RWPE2 (cell line): Measurements from ENCODE around the gene FAXDC2.
"Not testable (repeated sequence)": the region's sequence is repeated elsewhere in the genome, so short reads cannot be mapped to it uniquely, and the experiment has no call there.

ENCODE experiments used
- ATAC-seq: fragments of 200-7000 bp; cut with Tn5 transposase; 3 replicates; pipeline ENCODE4 v1.9.1; 2021; ENCODE audit warnings: low read depth
- DNase-seq: peaks from one replicate; pipeline ENCODE4 v3.0.0-alpha.2; 2020; ENCODE audit warnings: low spot score
- H3K27ac ChIP-seq: fragments of 450-650 bp; 2 replicates; pipeline ENCODE4 v1.5.1; 2017; ENCODE audit warnings: mild to moderate bottlenecking; ENCODE audit not compliant: poor library complexity, severe bottlenecking
- H3K27me3 ChIP-seq: fragments of 250-450 bp; sonication (Bioruptor Pico); 2 replicates; pipeline ENCODE4 v1.5.1; 2021; ENCODE audit warnings: mild to moderate bottlenecking, moderate library complexity; ENCODE audit not compliant: insufficient read depth, poor library complexity, severe bottlenecking
- H3K36me3 ChIP-seq: fragments of 250-450 bp; sonication (Bioruptor Pico); 2 replicates; pipeline ENCODE4 v1.5.1; 2020; ENCODE audit warnings: low read depth, mild to moderate bottlenecking, moderate library complexity
- H3K4me1 ChIP-seq: fragments of 250-450 bp; sonication (Bioruptor Pico); 2 replicates; pipeline ENCODE4 v1.5.1; 2021; ENCODE audit warnings: mild to moderate bottlenecking, moderate library complexity; ENCODE audit not compliant: insufficient read depth, poor library complexity, severe bottlenecking
- H3K4me3 ChIP-seq: fragments of 250-450 bp; sonication (Bioruptor Pico); 2 replicates; pipeline ENCODE4 v1.5.1; 2021; ENCODE audit warnings: mild to moderate bottlenecking, moderate library complexity; ENCODE audit not compliant: severe bottlenecking
- H3K9me3 ChIP-seq: fragments of 250-450 bp; sonication (Bioruptor Pico); 2 replicates; pipeline ENCODE4 v1.5.1; 2021; ENCODE audit warnings: mild to moderate bottlenecking, moderate library complexity; ENCODE audit not compliant: severe bottlenecking
- CTCF ChIP-seq: fragments of 450-650 bp; IDR thresholded peaks from one replicate; pipeline ENCODE4 v1.5.1; 2017; ENCODE audit warnings: mild to moderate bottlenecking, moderate library complexity; ENCODE audit not compliant: poor library complexity, severe bottlenecking

Gene FAXDC2

GRCh38 chr5:154824070-154824469, 26.3 kb downstream of the FAXDC2 start:
- DNase-seq (no peak), ATAC-seq (no peak)
- Histone ChIP-seq H3K4me3 (no peak overlapping the region), H3K9me3 (no peaks in the 10 kb centered on the region), H3K27ac (no peak overlapping the region), H3K27me3 (no peaks in the 10 kb centered on the region), H3K36me3 (peaks cover 22% of the 10 kb centered on the region), H3K4me1 (peaks cover 12% of the 10 kb centered on the region)
- TF ChIP-seq CTCF, result no peak

- DNase-seq, result no peak
- Histone ChIP-seq H3K9me3 (no peaks in the 10 kb centered on the region), H3K36me3 (peaks cover 26% of the 10 kb centered on the region), H3K4me1 (peaks cover 7% of the 10 kb centered on the region), H3K27ac (no peak overlapping the region), H3K27me3 (no peaks in the 10 kb centered on the region), H3K4me3 (no peak overlapping the region)
- ATAC-seq, result no peak
- no peak for TF ChIP-seq CTCF
Observed at GRCh38 chr5:154823605-154824004, 26.8 kb downstream of the FAXDC2 start.

- not testable (repeated sequence) for H3K27ac ChIP-seq, H3K27me3 ChIP-seq, ATAC-seq, DNase-seq, H3K4me1 ChIP-seq, H3K9me3 ChIP-seq, H3K4me3 ChIP-seq
- peaks cover 33% of the 10 kb centered on the region for H3K36me3 ChIP-seq
Observed at GRCh38 chr5:154822896-154823295, 27.5 kb downstream of the FAXDC2 start.

GRCh38 chr5:154820383-154820782, 30.0 kb downstream of the FAXDC2 start:
- ATAC-seq (no peak), DNase-seq (no peak)
- TF ChIP-seq CTCF, result no peak
- Histone ChIP-seq H3K9me3 (no peaks in the 10 kb centered on the region), H3K27ac (no peak overlapping the region), H3K36me3 (peaks cover 56% of the 10 kb centered on the region), H3K27me3 (no peaks in the 10 kb centered on the region), H3K4me1 (no peaks in the 10 kb centered on the region), H3K4me3 (no peak overlapping the region)

GRCh38 chr5:154819546-154819945, 30.9 kb downstream of the FAXDC2 start:
- H3K27ac ChIP-seq, result no peak overlapping the region
- no peak overlapping the region for H3K4me3 ChIP-seq
- no peaks in the 10 kb centered on the region for H3K27me3 ChIP-seq
- H3K9me3 ChIP-seq, result no peaks in the 10 kb centered on the region
- ATAC-seq, result no peak
- DNase-seq, result no peak
- TF ChIP-seq CTCF, result no peak
- peaks cover 65% of the 10 kb centered on the region for H3K36me3 ChIP-seq
- H3K4me1 ChIP-seq, result no peaks in the 10 kb centered on the region
